GM12874 (cell line): Measurements from ENCODE around the gene METTL9.

Experiments used
- CTCF ChIP-seq: IDR thresholded peaks from 2 replicates; pipeline ENCODE4 v1.5.1; 2011; ENCODE audit warnings: low read depth, mild to moderate bottlenecking, control low read depth, low read length, moderate library complexity; ENCODE audit not compliant: insufficient read depth

METTL9 gene

GRCh38 chr16:21599122-21600030 lies at the start of gene METTL9:
Gene METTL9, plus strand, starts transcription at chr16:21599577. Its CDS starts 157 bp downstream, at chr16:21599734.
- no peak for TF ChIP-seq CTCF

GRCh38 chr16:21554795-21555585 lies 44.4 kb upstream of the METTL9 start:
- peak; percentile 99 for TF ChIP-seq CTCF

- no peak for TF ChIP-seq CTCF
Observed at GRCh38 chr16:21560462-21560861, 38.9 kb upstream of the METTL9 start.

GRCh38 chr16:21563676-21564075 lies 35.7 kb upstream of the METTL9 start:
- TF ChIP-seq CTCF: no peak

GRCh38 chr16:21565507-21565860 lies 33.9 kb upstream of the METTL9 start:
- TF ChIP-seq CTCF: no peak

- TF ChIP-seq CTCF: no peak
Observed at GRCh38 chr16:21565861-21566669, 33.3 kb upstream of the METTL9 start.
